SU-DHL-6 (cell line): ENCODE data around the gene POLN.

Experiments used
- EZH2phosphoT487 ChIP-seq: fragments of 200-600 bp; sonication (generic), shearing (Covaris generic); conservative IDR thresholded peaks from 2 replicates; pipeline ENCODE4 v1.6.1; 2018; ENCODE audit warnings: mild to moderate bottlenecking, antibody characterized with exemption, low read length, moderate library complexity, mixed read lengths
- TF ChIP-seq, protein P1 (sequence below): fragments of 200-600 bp; sonication (generic); IDR thresholded peaks from one replicate; pipeline ENCODE4 v1.5.1; 2017; ENCODE audit warnings: antibody characterized with exemption, mild to moderate bottlenecking, low read length, moderate library complexity; ENCODE audit not compliant: insufficient read depth, poor library complexity, severe bottlenecking

- TF ChIP-seq, protein P1, sequence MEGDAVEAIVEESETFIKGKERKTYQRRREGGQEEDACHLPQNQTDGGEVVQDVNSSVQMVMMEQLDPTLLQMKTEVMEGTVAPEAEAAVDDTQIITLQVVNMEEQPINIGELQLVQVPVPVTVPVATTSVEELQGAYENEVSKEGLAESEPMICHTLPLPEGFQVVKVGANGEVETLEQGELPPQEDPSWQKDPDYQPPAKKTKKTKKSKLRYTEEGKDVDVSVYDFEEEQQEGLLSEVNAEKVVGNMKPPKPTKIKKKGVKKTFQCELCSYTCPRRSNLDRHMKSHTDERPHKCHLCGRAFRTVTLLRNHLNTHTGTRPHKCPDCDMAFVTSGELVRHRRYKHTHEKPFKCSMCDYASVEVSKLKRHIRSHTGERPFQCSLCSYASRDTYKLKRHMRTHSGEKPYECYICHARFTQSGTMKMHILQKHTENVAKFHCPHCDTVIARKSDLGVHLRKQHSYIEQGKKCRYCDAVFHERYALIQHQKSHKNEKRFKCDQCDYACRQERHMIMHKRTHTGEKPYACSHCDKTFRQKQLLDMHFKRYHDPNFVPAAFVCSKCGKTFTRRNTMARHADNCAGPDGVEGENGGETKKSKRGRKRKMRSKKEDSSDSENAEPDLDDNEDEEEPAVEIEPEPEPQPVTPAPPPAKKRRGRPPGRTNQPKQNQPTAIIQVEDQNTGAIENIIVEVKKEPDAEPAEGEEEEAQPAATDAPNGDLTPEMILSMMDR = no peak
- TF ChIP-seq EZH2phosphoT487 = no peak
These were observed 11.5 kb upstream of the POLN start for GRCh38 chr4:2253160-2254084.
